ENCODE results near the gene PRPH.
"Not testable (repeated sequence)": the region's sequence is repeated elsewhere in the genome, so short reads cannot be mapped to it uniquely, and the experiment has no call there.

Gene PRPH

DNA sequence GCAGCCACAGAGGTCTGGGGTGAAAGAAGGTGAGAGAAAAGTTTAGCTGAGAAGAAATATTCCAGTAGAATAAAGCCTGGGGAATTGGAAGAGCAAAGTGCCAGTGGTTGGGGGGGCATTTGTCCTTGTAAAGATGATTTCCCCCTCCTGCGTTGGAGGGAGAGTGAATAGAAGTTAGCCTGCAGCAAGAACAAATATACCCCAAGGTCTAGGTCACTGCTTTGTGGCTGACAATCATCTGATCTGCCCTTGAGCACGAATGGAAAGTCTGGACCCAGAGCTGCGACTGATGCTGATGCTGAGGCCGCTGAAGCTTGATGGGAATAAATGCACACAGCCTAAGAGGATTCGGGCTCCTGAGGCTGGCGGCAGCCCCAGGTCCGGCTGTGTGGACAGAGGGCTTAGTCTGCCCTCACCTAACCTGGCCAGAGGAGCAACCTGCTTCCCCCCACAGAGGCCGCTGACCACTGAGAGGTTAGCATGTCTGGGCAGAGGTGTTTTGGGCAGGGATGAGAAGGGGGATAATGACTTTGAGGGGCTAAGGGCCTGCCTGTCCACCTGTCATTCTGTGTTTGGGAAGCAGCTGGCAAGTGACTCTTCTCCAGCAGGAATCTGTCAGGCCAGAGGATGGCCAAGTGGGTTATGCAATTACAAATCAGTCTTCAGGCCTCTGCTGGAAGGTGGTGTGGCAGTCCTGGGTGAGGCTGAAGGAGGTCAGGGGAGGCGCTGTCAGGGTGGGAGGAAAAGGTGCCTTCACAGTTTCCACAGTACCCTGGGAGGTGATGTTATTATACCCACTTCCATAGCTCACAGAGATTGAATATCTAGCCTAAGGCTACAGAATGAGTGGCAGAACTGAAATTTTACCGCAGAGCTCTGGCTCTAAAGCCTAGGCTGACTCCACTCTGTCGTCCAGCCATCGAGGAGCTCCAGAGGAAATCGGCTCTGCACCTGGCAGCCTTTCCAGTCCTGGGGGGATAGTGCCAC, 18.4 kb upstream of the PRPH start:
- Histone ChIP-seq H3K9me3 (no peaks in the 10 kb centered on the region), H3K4me3 (no peak overlapping the region), H3K36me3 (peaks cover 32% of the 10 kb centered on the region), H3K4me2 (no peak overlapping the region), H3K27ac (no peak overlapping the region), H3K9ac (no peak overlapping the region), H3K27me3 (no peaks in the 10 kb centered on the region), H3K4me1 (peaks cover 19% of the 10 kb centered on the region), H4K20me1 (peaks cover 34% of the 10 kb centered on the region)
- TF ChIP-seq Cebpa-rat (IDR thresholded peaks at IDR 0.05): no peak

DNA sequence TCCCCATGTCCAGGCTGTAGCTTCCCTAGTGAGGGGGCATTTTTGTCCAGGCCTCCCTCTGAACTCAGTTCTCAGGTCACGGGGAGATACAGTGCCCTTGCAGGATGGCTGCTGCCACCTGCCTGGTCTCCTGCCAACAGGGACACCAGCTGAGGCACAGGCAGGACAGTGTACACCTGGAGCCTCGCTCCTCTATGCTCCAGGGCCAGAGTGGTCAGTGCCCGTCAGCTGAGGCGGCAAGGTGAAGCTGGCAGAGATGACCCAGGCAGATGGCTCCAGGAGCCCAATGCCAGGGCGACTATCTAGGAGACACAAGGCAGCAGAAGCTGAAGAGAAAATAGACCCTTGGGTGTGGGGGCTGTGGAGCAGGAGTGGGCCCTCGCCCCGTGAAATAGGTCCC, 17.5 kb upstream of the PRPH start:
- no peak overlapping the region for H3K27ac ChIP-seq
- no peak overlapping the region for H3K4me3 ChIP-seq
- H3K36me3 ChIP-seq: peaks cover 25% of the 10 kb centered on the region
- no peak overlapping the region for H3K9ac ChIP-seq
- peaks cover 29% of the 10 kb centered on the region; the same call in 1 of the 2 replicates for H4K20me1 ChIP-seq
- H3K27me3 ChIP-seq: no peaks in the 10 kb centered on the region
- peaks cover 25% of the 10 kb centered on the region for H3K4me1 ChIP-seq
- H3K4me2 ChIP-seq: no peak overlapping the region
- no peak for TF ChIP-seq Cebpa-rat (IDR thresholded peaks at IDR 0.05)
- no peaks in the 10 kb centered on the region for H3K9me3 ChIP-seq

DNA sequence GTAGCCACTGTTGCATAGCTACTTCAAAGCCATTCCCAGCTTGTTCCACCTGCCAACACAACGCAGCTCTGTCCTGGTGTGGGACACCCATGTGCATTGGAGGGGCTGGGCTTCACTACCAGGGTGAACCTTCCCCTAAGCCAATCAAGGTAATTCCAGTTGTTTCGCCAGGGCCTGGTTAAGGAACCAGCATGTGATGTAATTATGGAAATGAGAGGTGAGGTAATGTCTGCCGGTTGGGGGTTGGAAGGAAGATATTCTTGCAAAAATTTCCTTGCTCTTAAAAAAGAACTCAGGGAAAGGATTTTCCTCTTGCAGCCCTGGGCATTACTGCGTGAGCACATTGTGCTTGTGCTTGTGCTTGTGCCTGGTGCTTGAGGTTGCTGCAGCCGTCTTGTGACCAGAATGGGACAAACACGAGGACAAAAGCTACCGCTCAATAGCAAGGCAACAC, 15.2 kb upstream of the PRPH start:
- Histone ChIP-seq H3K9me3 (no peaks in the 10 kb centered on the region), H3K4me2 (no peak overlapping the region), H3K27me3 (no peaks in the 10 kb centered on the region), H3K4me3 (no peak overlapping the region), H4K20me1 (peaks cover 13% of the 10 kb centered on the region; the same call in 1 of the 2 replicates), H3K27ac (no peak overlapping the region), H3K9ac (no peak overlapping the region), H3K4me1 (peaks cover 25% of the 10 kb centered on the region), H3K36me3 (peaks cover 3% of the 10 kb centered on the region; the same call in 1 of the 2 replicates)
- TF ChIP-seq Cebpa-rat (IDR thresholded peaks at IDR 0.05): no peak

DNA sequence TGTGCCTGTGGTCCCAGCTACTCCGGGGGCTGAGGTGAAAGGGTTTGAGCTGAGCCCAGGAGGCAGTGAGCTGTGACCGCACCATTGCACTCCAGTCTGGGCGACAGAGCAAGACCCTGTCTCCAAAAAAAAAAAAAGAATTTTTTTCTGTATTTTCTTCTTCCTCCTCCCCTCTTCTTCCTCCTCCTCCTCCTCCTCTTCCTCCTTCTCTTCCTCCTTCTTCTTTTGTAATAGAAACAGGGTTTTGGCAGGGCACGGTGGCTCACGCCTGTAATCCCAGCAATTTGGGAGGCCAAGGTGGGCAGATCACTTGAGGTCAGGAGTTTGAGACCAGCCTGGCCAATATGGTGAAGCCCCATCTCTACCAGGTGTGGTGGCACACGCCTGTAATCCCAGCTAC, 14.4 kb upstream of the PRPH start:
- not testable (repeated sequence) for H3K27me3 ChIP-seq, H3K36me3 ChIP-seq, H3K4me3 ChIP-seq, H3K27ac ChIP-seq, H3K9ac ChIP-seq, H3K9me3 ChIP-seq, H4K20me1 ChIP-seq
- Histone ChIP-seq H3K4me1 (peaks cover 25% of the 10 kb centered on the region), H3K4me2 (peak overlapping the region; percentile 16)

DNA sequence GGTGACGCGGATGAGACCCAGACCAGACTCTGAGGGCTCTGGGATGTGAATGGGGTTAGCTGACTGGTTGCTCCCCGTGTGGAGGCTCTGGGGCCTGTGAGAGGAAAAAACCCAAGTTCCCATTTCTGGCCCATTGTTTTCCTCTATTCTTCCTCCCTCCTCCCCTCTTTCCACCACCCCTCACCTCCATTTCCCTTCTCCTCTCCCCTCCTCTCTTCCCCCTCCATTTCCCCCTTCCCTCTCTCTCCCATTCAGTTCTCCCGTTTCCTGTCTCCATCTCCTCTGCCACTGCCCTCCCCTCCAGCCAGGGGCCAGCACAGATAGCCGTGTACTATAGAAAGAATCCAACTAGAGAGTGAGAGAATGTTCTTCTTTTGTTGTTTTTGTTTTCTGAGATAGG, 12.6 kb upstream of the PRPH start:
- Histone ChIP-seq H3K4me3 (no peak overlapping the region), H3K9me3 (no peaks in the 10 kb centered on the region), H3K27ac (no peak overlapping the region), H3K36me3 (no peaks in the 10 kb centered on the region), H4K20me1 (no peaks in the 10 kb centered on the region), H3K4me2 (no peak overlapping the region), H3K9ac (no peak overlapping the region), H3K27me3 (no peaks in the 10 kb centered on the region), H3K4me1 (peaks cover 25% of the 10 kb centered on the region)
- TF ChIP-seq Cebpa-rat (IDR thresholded peaks at IDR 0.05): no peak

DNA sequence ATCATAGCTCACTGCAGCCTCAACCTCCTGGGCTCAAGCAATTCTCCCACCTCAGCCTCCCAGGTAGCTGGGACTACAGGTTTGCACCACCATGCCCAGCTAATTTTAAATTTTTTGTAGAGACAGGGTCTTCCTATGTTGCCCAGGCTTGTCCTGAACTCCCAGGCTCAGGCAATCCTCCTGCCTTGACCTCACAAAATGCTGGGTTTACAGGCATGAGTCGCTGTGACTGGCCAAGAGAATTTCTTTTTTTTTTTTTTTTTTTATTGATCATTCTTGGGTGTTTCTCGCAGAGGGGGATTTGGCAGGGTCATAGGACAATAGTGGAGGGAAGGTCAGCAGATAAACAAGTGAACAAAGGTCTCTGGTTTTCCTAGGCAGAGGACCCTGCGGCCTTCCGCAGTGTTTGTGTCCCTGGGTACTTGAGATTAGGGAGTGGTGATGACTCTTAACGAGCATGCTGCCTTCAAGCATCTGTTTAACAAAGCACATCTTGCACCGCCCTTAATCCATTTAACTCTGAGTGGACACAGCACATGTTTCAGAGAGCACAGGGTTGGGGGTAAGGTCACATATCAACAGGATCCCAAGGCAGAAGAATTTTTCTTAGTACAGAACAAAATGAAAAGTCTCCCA, 12.1 kb upstream of the PRPH start:
- H3K4me3 ChIP-seq, H3K9ac ChIP-seq, H3K4me2 ChIP-seq, H3K27me3 ChIP-seq, H3K27ac ChIP-seq, H4K20me1 ChIP-seq, H3K9me3 ChIP-seq, H3K36me3 ChIP-seq: not testable (repeated sequence)
- peaks cover 25% of the 10 kb centered on the region for H3K4me1 ChIP-seq

DNA sequence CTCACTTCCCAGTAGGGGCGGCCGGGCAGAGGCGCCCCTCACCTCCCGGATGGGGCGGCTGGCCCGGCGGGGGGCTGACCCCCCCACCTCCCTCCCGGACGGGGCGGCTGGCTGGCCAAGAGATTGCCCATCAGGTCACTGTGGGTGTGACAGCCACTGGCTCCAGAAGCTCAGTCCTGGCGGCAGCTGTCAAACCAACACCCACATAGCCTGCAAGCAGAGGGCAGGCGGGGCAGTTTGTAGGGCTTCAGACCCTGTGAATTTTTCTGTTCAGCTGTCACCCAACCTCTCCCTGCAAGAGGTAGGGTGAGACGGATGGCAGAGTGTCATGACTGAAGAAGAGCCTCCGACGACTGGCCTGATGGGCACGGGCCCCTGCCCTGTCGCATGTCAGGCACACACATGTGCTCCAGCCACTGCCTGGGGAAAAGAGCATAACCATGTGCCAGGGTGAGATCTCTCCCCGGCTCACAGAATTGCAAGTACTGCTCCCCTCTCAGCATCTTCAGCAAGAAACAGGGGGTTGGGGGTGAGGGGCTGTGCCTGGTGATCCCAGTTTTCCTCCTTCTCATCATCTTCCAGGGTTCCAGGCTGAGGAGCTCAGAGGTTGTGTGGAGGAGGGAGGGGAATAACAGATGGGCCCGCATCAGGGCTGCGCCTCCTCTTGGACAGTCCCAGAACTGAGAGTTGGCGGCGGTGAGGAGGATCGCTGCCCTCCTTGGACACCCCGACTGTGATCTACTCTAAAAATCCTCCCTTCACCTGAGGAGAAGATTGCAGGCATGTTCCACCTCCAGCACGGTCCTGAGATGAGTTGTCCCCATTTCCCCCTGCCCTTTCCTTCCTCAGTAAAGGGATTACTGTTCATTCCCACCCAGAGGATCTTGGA, 11.2 kb upstream of the PRPH start:
- Histone ChIP-seq H3K36me3 (no peaks in the 10 kb centered on the region), H3K4me2 (no peak overlapping the region), H3K27me3 (no peaks in the 10 kb centered on the region), H3K9ac (no peak overlapping the region), H3K4me3 (no peak overlapping the region), H4K20me1 (no peaks in the 10 kb centered on the region), H3K27ac (no peak overlapping the region), H3K9me3 (no peaks in the 10 kb centered on the region), H3K4me1 (peaks cover 25% of the 10 kb centered on the region)
- TF ChIP-seq Cebpa-rat (IDR thresholded peaks at IDR 0.05): no peak

DNA sequence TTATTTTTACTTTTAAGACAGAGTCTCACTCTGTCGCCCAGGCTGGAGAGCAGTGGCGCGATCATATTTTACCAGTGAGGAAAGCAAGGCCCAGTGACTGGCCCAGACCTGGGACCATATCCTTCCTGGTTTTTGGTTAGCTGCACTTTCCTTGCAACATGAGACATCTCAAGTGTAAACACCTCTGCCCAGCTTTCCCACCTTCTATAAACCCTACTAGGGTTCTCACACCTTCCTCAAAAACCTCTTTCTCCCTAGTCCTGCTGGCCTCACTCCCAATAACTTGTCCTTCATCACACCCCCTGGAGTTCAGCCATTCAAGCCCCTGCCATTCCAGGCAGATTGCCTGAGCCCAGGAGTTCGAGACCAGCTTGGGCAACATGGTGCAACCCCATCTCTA, 10.3 kb upstream of the PRPH start:
- H3K27ac ChIP-seq: no peak overlapping the region
- no peaks in the 10 kb centered on the region for H3K27me3 ChIP-seq
- H3K4me1 ChIP-seq: peaks cover 25% of the 10 kb centered on the region
- no peak overlapping the region for H3K4me3 ChIP-seq
- H3K9ac ChIP-seq: no peak overlapping the region
- no peaks in the 10 kb centered on the region for H3K36me3 ChIP-seq
- H3K9me3 ChIP-seq: no peaks in the 10 kb centered on the region
- H3K4me2 ChIP-seq: no peak overlapping the region
- no peaks in the 10 kb centered on the region for H4K20me1 ChIP-seq
- no peak for TF ChIP-seq Cebpa-rat (IDR thresholded peaks at IDR 0.05)

DNA sequence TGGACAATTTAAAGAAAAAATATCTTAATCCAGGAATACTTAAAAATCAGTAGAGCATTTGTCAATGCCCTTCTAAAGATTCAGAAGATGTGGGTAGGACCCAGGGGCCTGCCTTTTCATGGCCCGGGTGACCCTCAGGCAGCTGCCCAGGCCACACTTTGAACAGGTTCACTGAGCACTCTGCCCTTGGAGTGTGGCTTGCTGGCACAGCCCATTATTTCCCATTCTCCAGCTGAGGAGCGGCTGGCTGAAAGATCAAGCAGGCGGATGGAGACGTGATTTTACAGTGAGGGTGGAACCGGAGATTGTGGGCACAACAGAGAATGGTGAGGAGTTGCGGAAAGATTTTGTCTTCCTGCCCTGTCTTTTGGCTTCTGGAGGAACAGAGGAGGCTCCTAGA, 7.1 kb upstream of the PRPH start:
- Histone ChIP-seq H3K9me3 (no peaks in the 10 kb centered on the region), H3K27me3 (peaks cover 8% of the 10 kb centered on the region), H4K20me1 (no peaks in the 10 kb centered on the region; the same call in 1 of the 2 replicates), H3K27ac (no peak overlapping the region), H3K4me2 (no peak overlapping the region), H3K4me3 (no peak overlapping the region), H3K36me3 (no peaks in the 10 kb centered on the region), H3K9ac (no peak overlapping the region), H3K4me1 (no peaks in the 10 kb centered on the region)
- TF ChIP-seq Cebpa-rat (IDR thresholded peaks at IDR 0.05): no peak
